HG02610 (cell line): ENCODE results near the gene POLK.

Experiments used
- ATAC-seq: cut with Tn5 transposase; IDR thresholded peaks from one replicate; pipeline ENCODE4 v1.9.1; 2021; ENCODE audit warnings: mild to moderate bottlenecking, moderate library complexity; ENCODE audit not compliant: unreplicated experiment

Gene POLK

GRCh38 chr5:75639535-75640311 is 128.0 kb downstream of the POLK start:
- no peak for ATAC-seq

- ATAC-seq: no peak
These were observed 128.7 kb downstream of the POLK start for GRCh38 chr5:75640395-75640794.

- ATAC-seq: no peak
These were observed 129.1 kb downstream of the POLK start for GRCh38 chr5:75640826-75641225.

- ATAC-seq: peak; percentile 84
These were observed 137.0 kb downstream of the POLK start for GRCh38 chr5:75648712-75649111.
